ENCODE measurements around the gene ASIC2. TPM values are rescaled to one million over a fixed set of nuclear protein-coding genes. Genes with fewer than 3 reads are reported as not detected.
A peak's percentile ranks its signal among the peaks of the same experiment; 100 is the strongest.

The ASIC2 gene
- total and polyA plus RNA-seq, 4 donors: 0.10 to 0.18 TPM; not detected in 2

DNA sequence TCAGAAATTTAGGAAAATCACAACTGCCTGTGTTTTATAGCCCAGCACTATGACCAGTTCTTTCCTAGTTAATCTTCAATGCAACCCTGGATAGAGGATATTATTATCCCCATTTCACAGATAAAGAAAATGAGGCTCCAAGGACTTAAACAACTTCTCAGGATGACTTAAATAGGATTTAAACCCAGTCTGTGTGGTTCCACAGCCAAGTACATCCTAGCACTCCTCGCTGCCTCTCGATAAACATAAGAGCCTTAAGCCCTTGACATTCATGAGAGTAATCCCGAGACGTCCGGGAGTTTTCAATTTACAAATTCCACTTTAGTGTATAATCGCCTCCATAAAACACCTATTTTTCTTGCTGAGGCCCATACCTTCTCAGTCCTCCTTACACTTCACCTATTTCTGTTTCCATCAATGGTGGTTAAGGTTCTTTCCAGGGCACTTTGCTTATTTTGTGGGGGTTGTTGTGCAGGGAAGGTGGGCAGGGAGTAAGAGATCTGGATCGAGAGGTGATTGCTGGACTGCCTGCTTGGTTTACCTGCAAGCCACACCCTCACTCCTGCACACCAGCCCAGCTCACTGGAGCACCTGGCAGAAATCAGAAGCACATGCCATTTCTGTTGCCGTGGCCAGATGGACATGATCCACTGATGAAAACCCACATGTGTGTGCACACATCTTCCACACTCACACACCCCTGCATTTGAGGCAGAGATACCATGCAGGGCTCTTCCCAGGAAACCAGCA lies 50.5 kb downstream of the ASIC2 start:
- Histone ChIP-seq H3K4me3 (ENCODE audit: low read length in 2 of 2) (no peak overlapping the region), H3K27ac (ENCODE audit: low read depth in 1 of 2, low read length in 2 of 2) (no peak overlapping the region), H3K4me1 (ENCODE audit: control insufficient read depth in 1 of 2, insufficient read depth in 2 of 2, low read length in 2 of 2) (no peaks in the 10 kb centered on the region), H3K36me3 (ENCODE audit: control insufficient read depth in 1 of 2, insufficient read depth in 2 of 2, low read length in 1 of 2) (no peaks in the 10 kb centered on the region), H3K27me3 (ENCODE audit: control insufficient read depth in 1 of 2, insufficient read depth in 2 of 2, low read length in 1 of 2) (no peaks in the 10 kb centered on the region), H3K9me3 (ENCODE audit: control insufficient read depth, low read length) (no peaks in the 10 kb centered on the region)
- ATAC-seq (ENCODE audit: low FRiP score): no peak
- WGBS, 2 donors: 89 to 90% methylated on average over 8 of the region's 8 CpGs
- DNase-seq: no peak
- intact Hi-C loops (cut with DNase I): no loop called here

- H3K36me3 ChIP-seq (ENCODE audit: control insufficient read depth in 1 of 2, insufficient read depth in 2 of 2, low read length in 1 of 2): no peaks in the 10 kb centered on the region
- ATAC-seq (ENCODE audit: low FRiP score): no peak
- H3K27ac ChIP-seq (ENCODE audit: low read depth in 1 of 2, low read length in 2 of 2): no peak overlapping the region
- no peak for DNase-seq
- H3K9me3 ChIP-seq (ENCODE audit: control insufficient read depth, low read length): no peaks in the 10 kb centered on the region
- H3K27me3 ChIP-seq (ENCODE audit: control insufficient read depth in 1 of 2, insufficient read depth in 2 of 2, low read length in 1 of 2): no peaks in the 10 kb centered on the region
- H3K4me1 ChIP-seq (ENCODE audit: control insufficient read depth in 1 of 2, insufficient read depth in 2 of 2, low read length in 2 of 2): no peaks in the 10 kb centered on the region
- H3K4me3 ChIP-seq (ENCODE audit: low read length in 2 of 2): no peak overlapping the region
- intact Hi-C loops (cut with DNase I): no loop called here
Observed at GRCh38 chr17:33241390-33241789, 51.7 kb downstream of the ASIC2 start.

DNA sequence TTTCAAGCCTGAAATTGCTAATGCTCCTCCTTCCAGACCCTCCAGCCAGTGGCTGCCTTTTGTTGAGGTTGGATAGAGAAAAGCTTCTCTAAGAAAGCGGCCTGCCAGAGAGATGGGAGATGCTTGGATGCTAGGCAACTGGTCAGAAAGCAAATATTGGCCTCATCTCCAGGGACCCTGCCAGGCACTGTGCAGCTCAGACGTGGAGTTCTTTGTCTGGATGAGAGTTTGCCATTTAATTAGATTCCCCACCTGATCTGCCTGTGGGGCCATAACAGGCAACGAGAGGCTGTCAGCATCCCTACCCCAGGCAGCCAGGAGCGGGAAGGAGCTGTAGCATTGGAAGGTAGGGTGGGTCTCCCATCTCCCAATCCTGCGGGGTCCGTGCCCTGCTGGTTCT lies 52.7 kb downstream of the ASIC2 start:
- no peaks in the 10 kb centered on the region for H3K4me1 ChIP-seq (ENCODE audit: control insufficient read depth in 1 of 2, insufficient read depth in 2 of 2, low read length in 2 of 2)
- WGBS, 2 donors: 60 to 61% methylated on average over 6 of the region's 6 CpGs
- intact Hi-C loops (cut with DNase I): no loop called here
- ATAC-seq (ENCODE audit: low FRiP score): no peak
- H3K27ac ChIP-seq (ENCODE audit: low read depth in 1 of 2, low read length in 2 of 2): no peak overlapping the region
- H3K27me3 ChIP-seq (ENCODE audit: control insufficient read depth in 1 of 2, insufficient read depth in 2 of 2, low read length in 1 of 2): no peaks in the 10 kb centered on the region
- no peaks in the 10 kb centered on the region for H3K36me3 ChIP-seq (ENCODE audit: control insufficient read depth in 1 of 2, insufficient read depth in 2 of 2, low read length in 1 of 2)
- H3K4me3 ChIP-seq (ENCODE audit: low read length in 2 of 2): no peak overlapping the region
- DNase-seq: no peak
- H3K9me3 ChIP-seq (ENCODE audit: control insufficient read depth, low read length): no peaks in the 10 kb centered on the region

DNA sequence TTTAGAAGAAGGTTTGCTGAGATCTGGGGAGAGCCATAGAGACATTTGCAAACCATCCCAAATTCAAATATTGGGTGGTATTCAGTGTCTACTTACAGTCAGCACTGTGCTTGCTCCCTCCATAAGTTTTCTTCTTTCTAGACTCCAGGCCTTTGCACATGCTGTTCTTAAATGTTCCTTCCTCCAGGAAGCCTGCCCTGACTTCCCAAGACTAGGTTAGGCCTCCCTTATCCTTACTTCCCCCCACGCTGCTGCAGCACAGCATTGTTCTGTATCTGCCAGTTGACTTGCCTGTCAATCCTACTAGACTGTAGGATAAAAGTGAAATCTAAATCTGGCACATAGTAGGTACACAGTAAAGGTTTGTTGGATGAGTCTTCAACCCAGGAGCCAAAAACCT lies 53.4 kb downstream of the ASIC2 start:
- intact Hi-C loops (cut with DNase I): no loop called here
- Histone ChIP-seq H3K4me3 (ENCODE audit: low read length in 2 of 2) (no peak overlapping the region), H3K9me3 (ENCODE audit: control insufficient read depth, low read length) (no peaks in the 10 kb centered on the region), H3K27ac (ENCODE audit: low read depth in 1 of 2, low read length in 2 of 2) (no peak overlapping the region), H3K4me1 (ENCODE audit: control insufficient read depth in 1 of 2, insufficient read depth in 2 of 2, low read length in 2 of 2) (no peaks in the 10 kb centered on the region), H3K36me3 (ENCODE audit: control insufficient read depth in 1 of 2, insufficient read depth in 2 of 2, low read length in 1 of 2) (no peaks in the 10 kb centered on the region), H3K27me3 (ENCODE audit: control insufficient read depth in 1 of 2, insufficient read depth in 2 of 2, low read length in 1 of 2) (no peaks in the 10 kb centered on the region)
- ATAC-seq (ENCODE audit: low FRiP score) (no peak), DNase-seq (no peak)
- 96 to 100% methylated on average over 1 of the region's 1 CpG for WGBS, 2 donors

DNA sequence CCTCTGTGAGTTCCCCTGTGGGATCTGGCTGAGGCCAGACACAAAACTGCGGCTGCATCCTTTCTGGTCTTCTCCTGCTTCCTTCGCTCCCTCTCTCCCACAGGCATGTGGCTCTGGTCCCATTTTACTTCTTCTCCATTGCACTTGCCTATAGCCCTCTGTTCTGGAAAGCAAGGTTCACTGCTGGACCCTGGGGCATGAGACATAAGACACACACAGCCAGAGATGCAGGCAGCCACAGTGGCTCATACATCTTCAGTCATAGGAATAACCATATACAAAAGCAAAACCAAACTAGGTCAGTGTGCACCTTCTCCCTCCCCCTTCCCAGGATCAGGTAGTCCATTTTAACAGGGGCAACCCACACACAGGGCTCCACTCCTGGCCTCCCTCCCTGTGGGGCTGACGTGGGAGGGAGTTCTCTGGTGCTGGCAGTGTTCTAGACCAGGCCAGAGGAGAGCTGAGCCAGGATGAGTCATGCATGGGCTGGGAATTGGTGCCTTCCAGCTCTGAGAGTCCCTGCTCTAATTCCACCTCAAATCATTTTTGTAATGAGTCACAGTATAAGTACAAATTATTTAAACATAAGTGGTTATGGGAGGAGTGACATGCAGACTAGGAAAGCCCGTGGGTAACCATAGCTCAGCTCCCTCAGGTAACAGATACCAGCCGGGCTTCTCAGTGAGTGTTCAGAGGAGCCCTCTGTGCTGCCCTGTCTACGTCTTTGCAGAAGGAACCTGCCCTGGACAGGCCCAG lies 58.0 kb downstream of the ASIC2 start:
- Histone ChIP-seq H3K36me3 (ENCODE audit: control insufficient read depth in 1 of 2, insufficient read depth in 2 of 2, low read length in 1 of 2) (no peaks in the 10 kb centered on the region), H3K9me3 (ENCODE audit: control insufficient read depth, low read length) (no peaks in the 10 kb centered on the region), H3K4me1 (ENCODE audit: control insufficient read depth in 1 of 2, insufficient read depth in 2 of 2, low read length in 2 of 2) (no peaks in the 10 kb centered on the region), H3K4me3 (ENCODE audit: low read length in 2 of 2) (no peak overlapping the region), H3K27ac (ENCODE audit: low read depth in 1 of 2, low read length in 2 of 2) (peak overlapping the region in 1 of 2 donors; percentile 78), H3K27me3 (ENCODE audit: control insufficient read depth in 1 of 2, insufficient read depth in 2 of 2, low read length in 1 of 2) (no peaks in the 10 kb centered on the region)
- peak; percentile 94 for ATAC-seq (ENCODE audit: low FRiP score)
- peak; percentile 89 to 92 for DNase-seq
- intact Hi-C loops (cut with DNase I): no loop called here
- WGBS, 2 donors: 24 to 30% methylated on average over 6 of the region's 6 CpGs

DNA sequence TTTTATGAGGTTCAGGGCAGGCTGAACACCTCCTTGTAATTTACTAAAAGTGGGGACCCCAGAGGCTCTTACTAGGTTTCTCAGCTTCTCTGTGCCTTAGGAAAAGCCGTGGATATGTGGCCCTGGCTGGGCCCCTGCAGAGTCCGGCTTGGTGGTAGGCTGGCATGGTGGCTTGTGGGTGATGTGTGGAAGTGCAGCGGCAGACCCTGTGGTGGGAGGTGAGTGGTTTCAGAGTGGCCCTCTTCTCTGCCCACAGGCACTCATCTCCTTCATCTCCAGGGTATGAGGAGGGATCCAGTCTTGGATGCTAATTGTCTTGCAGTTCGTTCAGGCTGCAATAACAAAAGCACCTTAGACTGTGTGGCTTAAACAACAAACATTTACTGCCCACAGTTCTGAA lies 58.9 kb downstream of the ASIC2 start:
- H3K36me3 ChIP-seq (ENCODE audit: control insufficient read depth in 1 of 2, insufficient read depth in 2 of 2, low read length in 1 of 2): no peaks in the 10 kb centered on the region
- no peaks in the 10 kb centered on the region for H3K4me1 ChIP-seq (ENCODE audit: control insufficient read depth in 1 of 2, insufficient read depth in 2 of 2, low read length in 2 of 2)
- H3K9me3 ChIP-seq (ENCODE audit: control insufficient read depth, low read length): no peaks in the 10 kb centered on the region
- no peaks in the 10 kb centered on the region for H3K27me3 ChIP-seq (ENCODE audit: control insufficient read depth in 1 of 2, insufficient read depth in 2 of 2, low read length in 1 of 2)
- DNase-seq (no peak), ATAC-seq (ENCODE audit: low FRiP score) (no peak)
- intact Hi-C loops (cut with DNase I): no loop called here
- H3K27ac ChIP-seq (ENCODE audit: low read depth in 1 of 2, low read length in 2 of 2): no peak overlapping the region
- WGBS, 2 donors: 97% methylated on average over 4 of the region's 4 CpGs
- H3K4me3 ChIP-seq (ENCODE audit: low read length in 2 of 2): no peak overlapping the region

GRCh38 chr17:33233811-33234177 lies 59.3 kb downstream of the ASIC2 start:
- no peak overlapping the region for H3K4me3 ChIP-seq (ENCODE audit: low read length in 2 of 2)
- no peaks in the 10 kb centered on the region for H3K27me3 ChIP-seq (ENCODE audit: control insufficient read depth in 1 of 2, insufficient read depth in 2 of 2, low read length in 1 of 2)
- H3K36me3 ChIP-seq (ENCODE audit: control insufficient read depth in 1 of 2, insufficient read depth in 2 of 2, low read length in 1 of 2): no peaks in the 10 kb centered on the region
- no peaks in the 10 kb centered on the region for H3K9me3 ChIP-seq (ENCODE audit: control insufficient read depth, low read length)
- H3K4me1 ChIP-seq (ENCODE audit: control insufficient read depth in 1 of 2, insufficient read depth in 2 of 2, low read length in 2 of 2): no peaks in the 10 kb centered on the region
- 79 to 81% methylated on average over 5 of the region's 5 CpGs for WGBS, 2 donors
- H3K27ac ChIP-seq (ENCODE audit: low read depth in 1 of 2, low read length in 2 of 2): no peak overlapping the region
- intact Hi-C loops (cut with DNase I): no loop called here
- DNase-seq (no peak), ATAC-seq (ENCODE audit: low FRiP score) (no peak)

GRCh38 chr17:33229499-33229898 lies 63.6 kb downstream of the ASIC2 start:
- intact Hi-C loops (cut with DNase I): loop anchor here in 1 of 2 donors (2.0 kb wide), 1 partner anchor 21 kb away; no protein-coding TSS in a partner anchor
- ATAC-seq (ENCODE audit: low FRiP score) (no peak), DNase-seq (no peak)
- Histone ChIP-seq H3K4me3 (ENCODE audit: low read length in 2 of 2) (no peak overlapping the region), H3K27me3 (ENCODE audit: control insufficient read depth in 1 of 2, insufficient read depth in 2 of 2, low read length in 1 of 2) (no peaks in the 10 kb centered on the region), H3K27ac (ENCODE audit: low read depth in 1 of 2, low read length in 2 of 2) (no peak overlapping the region), H3K9me3 (ENCODE audit: control insufficient read depth, low read length) (no peaks in the 10 kb centered on the region), H3K36me3 (ENCODE audit: control insufficient read depth in 1 of 2, insufficient read depth in 2 of 2, low read length in 1 of 2) (no peaks in the 10 kb centered on the region), H3K4me1 (ENCODE audit: control insufficient read depth in 1 of 2, insufficient read depth in 2 of 2, low read length in 2 of 2) (no peaks in the 10 kb centered on the region)
- WGBS, 2 donors: 20 to 50% methylated on average over 7 of the region's 7 CpGs

DNA sequence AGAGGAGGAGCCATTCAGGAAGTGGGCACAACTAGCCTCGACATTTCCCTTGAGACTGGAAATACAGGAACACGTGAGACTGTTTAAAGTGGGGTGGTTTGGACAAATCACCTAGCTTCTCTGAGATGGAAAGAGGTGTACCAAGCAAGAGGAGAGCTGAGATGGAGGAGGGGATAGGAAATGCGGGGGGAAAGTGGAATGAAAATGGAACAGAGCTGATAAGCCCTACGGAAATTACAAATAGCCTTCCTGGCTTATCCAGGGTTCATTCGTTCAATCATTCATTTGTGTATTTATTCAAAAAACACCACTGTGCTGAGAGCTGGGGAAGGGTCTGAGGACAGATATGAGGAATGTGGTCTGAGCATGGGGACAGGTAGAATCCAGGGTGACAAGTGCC lies 64.1 kb downstream of the ASIC2 start:
- intact Hi-C loops (cut with DNase I): loop anchor here in 1 of 2 donors (2.0 kb wide), 1 partner anchor 20 kb away; no protein-coding TSS in a partner anchor
- no peak for ATAC-seq (ENCODE audit: low FRiP score)
- H3K4me1 ChIP-seq (ENCODE audit: control insufficient read depth in 1 of 2, insufficient read depth in 2 of 2, low read length in 2 of 2): no peaks in the 10 kb centered on the region
- no peaks in the 10 kb centered on the region for H3K9me3 ChIP-seq (ENCODE audit: control insufficient read depth, low read length)
- no peak overlapping the region for H3K27ac ChIP-seq (ENCODE audit: low read depth in 1 of 2, low read length in 2 of 2)
- H3K36me3 ChIP-seq (ENCODE audit: control insufficient read depth in 1 of 2, insufficient read depth in 2 of 2, low read length in 1 of 2): no peaks in the 10 kb centered on the region
- 47 to 50% methylated on average over 5 of the region's 5 CpGs for WGBS, 2 donors
- H3K27me3 ChIP-seq (ENCODE audit: control insufficient read depth in 1 of 2, insufficient read depth in 2 of 2, low read length in 1 of 2): no peaks in the 10 kb centered on the region
- H3K4me3 ChIP-seq (ENCODE audit: low read length in 2 of 2): no peak overlapping the region
- no peak for DNase-seq

Measured in aorta (tissue), 5 donors.